ENCODE data around the gene CLCN2.

CLCN2 gene

DNA sequence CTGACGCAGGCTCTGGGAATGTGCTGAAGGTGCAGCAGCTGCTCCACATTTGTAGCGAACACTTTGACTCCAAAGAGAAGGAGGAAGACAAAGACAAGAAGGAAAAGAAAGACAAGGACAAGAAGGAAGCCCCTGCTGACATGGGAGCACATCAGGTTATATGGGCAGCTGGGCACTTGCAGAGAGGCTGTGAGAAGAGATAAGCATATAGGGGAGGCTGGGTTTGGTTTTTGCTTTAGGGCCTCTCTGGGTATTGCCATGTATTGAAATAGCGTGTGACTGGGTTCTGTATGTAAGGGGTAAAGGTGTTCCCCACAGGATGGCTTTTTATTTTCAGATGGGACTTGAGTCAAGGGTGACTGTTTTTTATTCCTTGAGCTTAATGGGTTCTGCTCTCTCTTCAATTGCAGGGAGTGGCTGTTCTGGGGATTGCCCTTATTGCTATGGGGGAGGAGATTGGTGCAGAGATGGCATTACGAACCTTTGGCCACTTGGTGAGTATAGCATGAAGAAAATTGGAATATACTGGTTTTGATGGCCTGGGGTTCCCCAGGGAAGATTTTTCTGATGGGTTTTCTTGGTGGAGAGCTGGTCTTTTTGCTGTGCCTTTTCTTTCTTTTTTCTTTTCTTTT, 54.9 kb downstream of the CLCN2 start:
- Histone ChIP-seq H3K9ac (ENCODE audit: low read length) (no peak overlapping the region), H3K4me1 (ENCODE audit: control insufficient read depth, insufficient read depth, low read length) (no peaks in the 10 kb centered on the region), H3K27me3 (ENCODE audit: control insufficient read depth, insufficient read depth, low read length) (no peaks in the 10 kb centered on the region), H3K36me3 (ENCODE audit: control insufficient read depth, insufficient read depth, low read length) (peaks cover 34% of the 10 kb centered on the region), H3K9me3 (ENCODE audit: control insufficient read depth, low read length) (no peaks in the 10 kb centered on the region), H3K4me3 (ENCODE audit: low read length) (no peak overlapping the region)

DNA sequence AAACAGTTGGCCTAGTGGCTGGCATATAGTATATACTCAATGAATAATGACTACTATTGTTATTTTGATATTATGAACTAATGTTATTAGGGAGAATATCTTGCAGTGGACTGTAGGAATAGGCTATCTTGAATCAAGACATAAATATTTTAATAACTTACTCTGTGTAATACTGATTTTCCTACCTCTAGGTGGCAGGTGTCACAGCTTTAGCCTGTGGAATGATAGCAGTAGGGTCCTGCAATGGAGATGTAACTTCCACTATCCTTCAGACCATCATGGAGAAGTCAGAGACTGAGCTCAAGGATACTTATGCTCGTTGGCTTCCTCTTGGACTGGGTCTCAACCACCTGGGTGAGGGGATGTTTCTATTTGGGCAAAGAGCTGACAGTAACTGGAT, 55.8 kb downstream of the CLCN2 start:
- H3K27me3 ChIP-seq (ENCODE audit: control insufficient read depth, insufficient read depth, low read length), result no peaks in the 10 kb centered on the region
- H3K9me3 ChIP-seq (ENCODE audit: control insufficient read depth, low read length), result no peaks in the 10 kb centered on the region
- no peaks in the 10 kb centered on the region for H3K4me1 ChIP-seq (ENCODE audit: control insufficient read depth, insufficient read depth, low read length)
- no peak overlapping the region for H3K9ac ChIP-seq (ENCODE audit: low read length)
- H3K36me3 ChIP-seq (ENCODE audit: control insufficient read depth, insufficient read depth, low read length), result peaks cover 34% of the 10 kb centered on the region
- H3K4me3 ChIP-seq (ENCODE audit: low read length), result no peak overlapping the region

DNA sequence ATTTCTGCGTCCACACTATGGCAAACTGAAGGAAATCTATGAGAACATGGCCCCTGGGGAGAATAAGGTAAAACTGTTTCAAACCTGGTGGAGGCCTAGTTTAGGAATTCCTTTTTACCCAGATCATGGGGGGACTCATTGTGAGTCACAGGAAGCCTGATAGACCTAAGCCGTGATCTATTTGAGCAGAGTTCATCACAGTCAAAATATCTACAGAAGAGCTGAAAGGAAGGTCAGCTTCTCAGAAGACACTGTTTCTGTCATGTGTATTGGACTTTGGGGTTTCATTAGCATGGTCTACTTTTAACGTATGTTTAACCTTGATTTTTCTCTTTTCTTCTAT, 61.1 kb downstream of the CLCN2 start:
- Histone ChIP-seq H3K27me3 (ENCODE audit: control insufficient read depth, insufficient read depth, low read length) (no peaks in the 10 kb centered on the region), H3K9me3 (ENCODE audit: control insufficient read depth, low read length) (no peaks in the 10 kb centered on the region), H3K9ac (ENCODE audit: low read length) (no peak overlapping the region), H3K36me3 (ENCODE audit: control insufficient read depth, insufficient read depth, low read length) (peaks cover 18% of the 10 kb centered on the region), H3K4me3 (ENCODE audit: low read length) (no peak overlapping the region), H3K4me1 (ENCODE audit: control insufficient read depth, insufficient read depth, low read length) (peaks cover 7% of the 10 kb centered on the region)

DNA sequence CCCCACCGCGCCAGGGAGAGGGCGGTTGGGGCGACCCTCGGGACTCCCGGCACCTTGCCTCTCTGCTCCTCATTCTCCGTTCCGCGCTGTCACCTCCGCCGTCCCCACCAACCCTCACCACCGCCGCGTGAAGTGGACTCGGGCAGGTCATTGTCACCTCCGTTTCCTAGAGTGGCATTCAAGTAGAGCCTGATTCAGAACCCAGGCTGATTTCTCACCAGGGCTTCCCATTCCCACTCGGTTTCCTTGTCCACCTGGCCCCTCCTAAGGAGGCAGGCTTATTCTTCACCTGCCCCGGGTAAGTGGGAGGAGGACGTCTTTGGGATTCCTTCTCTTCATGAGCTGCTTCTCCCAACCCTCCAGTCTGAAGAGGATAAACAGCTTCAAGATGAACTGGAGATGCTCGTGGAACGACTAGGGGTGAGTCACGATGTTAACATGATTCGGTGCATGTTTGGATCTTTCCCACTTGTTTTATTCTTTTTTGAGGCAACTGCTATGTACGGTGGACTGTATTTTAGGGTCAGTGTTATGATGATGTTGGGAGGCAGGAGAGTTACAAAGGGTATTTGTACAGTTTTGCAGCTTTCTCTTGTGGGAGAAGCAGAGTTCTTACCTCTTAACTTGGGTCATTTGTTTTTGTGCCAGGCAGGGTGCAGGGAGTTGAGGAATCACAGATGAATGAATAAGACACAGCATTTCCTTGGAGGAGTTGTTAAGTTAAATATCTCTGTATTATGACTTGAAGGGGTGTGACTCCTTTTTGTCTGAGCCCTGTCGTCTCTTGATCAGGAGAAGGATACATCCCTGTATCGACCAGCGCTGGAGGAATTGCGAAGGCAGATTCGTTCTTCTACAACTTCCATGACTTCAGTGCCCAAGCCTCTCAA, 61.7 kb downstream of the CLCN2 start:
- Histone ChIP-seq H3K36me3 (ENCODE audit: control insufficient read depth, insufficient read depth, low read length) (peaks cover 15% of the 10 kb centered on the region), H3K4me3 (ENCODE audit: low read length) (peak overlapping the region; percentile 14), H3K27me3 (ENCODE audit: control insufficient read depth, insufficient read depth, low read length) (no peaks in the 10 kb centered on the region), H3K9ac (ENCODE audit: low read length) (peak overlapping the region; percentile 79), H3K4me1 (ENCODE audit: control insufficient read depth, insufficient read depth, low read length) (peaks cover 7% of the 10 kb centered on the region), H3K9me3 (ENCODE audit: control insufficient read depth, low read length) (no peaks in the 10 kb centered on the region)

DNA sequence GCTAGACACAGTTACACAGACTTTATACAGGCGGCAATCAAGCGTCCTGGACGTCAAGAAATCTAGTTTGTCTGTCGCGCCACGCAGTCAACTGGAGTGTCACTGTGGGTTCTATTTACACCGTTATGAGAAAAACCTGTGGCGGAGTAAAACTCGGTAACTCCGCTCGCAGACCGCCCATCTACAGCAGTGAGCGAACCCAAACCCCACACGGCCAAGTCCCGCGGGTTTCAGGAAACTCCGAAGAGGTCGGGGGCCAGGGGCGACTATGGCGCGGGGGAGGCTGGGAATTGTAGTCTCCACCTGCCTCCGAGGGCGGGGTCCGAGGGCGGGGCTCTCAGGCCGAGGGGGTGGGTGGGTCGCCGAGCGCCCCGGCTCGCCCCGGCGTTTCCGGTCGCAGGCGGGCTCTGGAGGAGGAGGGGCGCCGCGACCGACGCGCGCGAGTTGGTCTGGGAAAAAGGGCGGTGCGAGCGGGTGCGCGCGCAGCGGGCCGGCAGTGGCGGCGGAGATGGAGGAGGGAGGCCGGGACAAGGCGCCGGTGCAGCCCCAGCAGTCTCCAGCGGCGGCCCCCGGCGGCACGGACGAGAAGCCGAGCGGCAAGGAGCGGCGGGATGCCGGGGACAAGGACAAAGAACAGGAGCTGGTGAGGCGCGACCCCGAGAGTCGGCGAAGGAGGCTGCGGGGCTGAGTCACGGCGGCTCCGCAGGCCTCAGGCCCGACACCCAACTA, 62.5 kb downstream of the CLCN2 start, which contains the start of gene PSMD2:
PSMD2 (plus strand) TSS at position 483 of the 729 bp plus-strand sequence; CDS start at position 509, 26 bp downstream.
- H3K4me1 ChIP-seq (ENCODE audit: control insufficient read depth, insufficient read depth, low read length), result peaks cover 7% of the 10 kb centered on the region
- H3K9ac ChIP-seq (ENCODE audit: low read length), result peak within 1 kb of the TSS; percentile 85
- peak within 1 kb of the TSS; percentile 38 for H3K4me3 ChIP-seq (ENCODE audit: low read length)
- no peaks in the 10 kb centered on the region for H3K9me3 ChIP-seq (ENCODE audit: control insufficient read depth, low read length)
- H3K27me3 ChIP-seq (ENCODE audit: control insufficient read depth, insufficient read depth, low read length), result no peaks in the 10 kb centered on the region
- H3K36me3 ChIP-seq (ENCODE audit: control insufficient read depth, insufficient read depth, low read length), result peaks cover 15% of the 10 kb centered on the region

DNA sequence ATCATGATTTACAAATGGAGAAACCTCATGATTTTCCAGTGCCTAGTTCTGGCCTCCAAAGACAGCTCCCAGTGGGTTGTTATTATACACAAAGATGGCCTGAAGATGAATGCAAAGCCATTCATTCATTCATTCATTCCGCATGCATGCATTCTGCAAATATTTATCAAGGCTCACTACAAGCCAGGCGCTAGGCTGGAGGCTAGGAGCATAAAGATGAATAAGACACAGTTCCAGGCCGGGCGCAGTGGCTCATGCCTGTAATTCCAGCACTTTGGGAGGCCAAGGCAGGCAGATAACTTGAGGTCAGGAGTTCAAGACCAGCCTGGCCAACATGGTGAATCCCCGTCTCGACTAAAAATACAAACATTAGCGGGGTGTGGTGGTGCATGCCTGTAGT, 64.8 kb downstream of the CLCN2 start:
- H3K9me3 ChIP-seq (ENCODE audit: control insufficient read depth, low read length), result no peaks in the 10 kb centered on the region
- H3K4me3 ChIP-seq (ENCODE audit: low read length), result no peak overlapping the region
- H3K4me1 ChIP-seq (ENCODE audit: control insufficient read depth, insufficient read depth, low read length), result peaks cover 7% of the 10 kb centered on the region
- no peak overlapping the region for H3K9ac ChIP-seq (ENCODE audit: low read length)
- peaks cover 6% of the 10 kb centered on the region for H3K27me3 ChIP-seq (ENCODE audit: control insufficient read depth, insufficient read depth, low read length)
- H3K36me3 ChIP-seq (ENCODE audit: control insufficient read depth, insufficient read depth, low read length), result peaks cover under 1% of the 10 kb centered on the region

Data from mucosa of stomach (tissue), 1 donor.